ENCODE results near the gene VAT1.
"Not testable (repeated sequence)": the region's sequence is repeated elsewhere in the genome, so short reads cannot be mapped to it uniquely, and the experiment has no call there.

Gene VAT1

GRCh38 chr17:43021741-43022512 is at the start of gene VAT1:
Gene VAT1, minus strand, starts transcription at chr17:43022385. Its CDS starts 63 bp downstream, at chr17:43022322.
- DNase-seq (ENCODE audit: low read depth in 2 of 2): peak in 1 of 2 donors; percentile 56

- DNase-seq (ENCODE audit: low read depth in 2 of 2): no peak
Measured at GRCh38 chr17:43070872-43071271, 48.7 kb upstream of the VAT1 start.

GRCh38 chr17:43070257-43070656 is 48.1 kb upstream of the VAT1 start:
- no peak for DNase-seq (ENCODE audit: low read depth in 2 of 2)

GRCh38 chr17:43069368-43069898 is 47.2 kb upstream of the VAT1 start:
- no peak for DNase-seq (ENCODE audit: low read depth in 2 of 2)

- no peak for DNase-seq (ENCODE audit: low read depth in 2 of 2)
Measured at GRCh38 chr17:43068570-43069367, 46.6 kb upstream of the VAT1 start.

- DNase-seq (ENCODE audit: low read depth in 2 of 2): no peak
Measured at GRCh38 chr17:43062984-43063638, 40.9 kb upstream of the VAT1 start.

- DNase-seq (ENCODE audit: low read depth in 2 of 2): no peak
Measured at GRCh38 chr17:43056051-43056450, 33.9 kb upstream of the VAT1 start.

GRCh38 chr17:43053008-43053407 is 30.8 kb upstream of the VAT1 start:
- DNase-seq (ENCODE audit: low read depth in 2 of 2): not testable (repeated sequence)

- DNase-seq (ENCODE audit: low read depth in 2 of 2): no peak
Measured at GRCh38 chr17:43051969-43052368, 29.8 kb upstream of the VAT1 start.

- DNase-seq (ENCODE audit: low read depth in 2 of 2): no peak
Measured at GRCh38 chr17:43044024-43044423, 21.8 kb upstream of the VAT1 start.

GRCh38 chr17:43043307-43043706 is 21.1 kb upstream of the VAT1 start:
- DNase-seq (ENCODE audit: low read depth in 2 of 2): no peak

GRCh38 chr17:43042025-43042628 is 19.9 kb upstream of the VAT1 start:
- DNase-seq (ENCODE audit: low read depth in 2 of 2): no peak

GRCh38 chr17:43040655-43041054 is 18.5 kb upstream of the VAT1 start:
- no peak for DNase-seq (ENCODE audit: low read depth in 2 of 2)

GRCh38 chr17:43039646-43040045 is 17.5 kb upstream of the VAT1 start:
- DNase-seq (ENCODE audit: low read depth in 2 of 2): no peak

GRCh38 chr17:43034894-43035293 is 12.7 kb upstream of the VAT1 start:
- no peak for DNase-seq (ENCODE audit: low read depth in 2 of 2)

GRCh38 chr17:43033948-43034881 is 12.0 kb upstream of the VAT1 start:
- no peak for DNase-seq (ENCODE audit: low read depth in 2 of 2)

- no peak for DNase-seq (ENCODE audit: low read depth in 2 of 2)
Measured at GRCh38 chr17:43031666-43032065, 9.5 kb upstream of the VAT1 start.

- DNase-seq (ENCODE audit: low read depth in 2 of 2): no peak
Measured at GRCh38 chr17:43030137-43030767, 8.1 kb upstream of the VAT1 start.

GRCh38 chr17:43028221-43028861 is 6.2 kb upstream of the VAT1 start:
- no peak for DNase-seq (ENCODE audit: low read depth in 2 of 2)
